GM19025 (cell line): ENCODE data around the gene CEMIP2.
"Not testable (repeated sequence)": the region's sequence is repeated elsewhere in the genome, so short reads cannot be mapped to it uniquely, and the experiment has no call there.

Experiments used
- ATAC-seq: cut with Tn5 transposase; IDR thresholded peaks from one replicate; pipeline ENCODE4 v1.9.1; 2021; ENCODE audit warnings: mild to moderate bottlenecking, low read depth, moderate library complexity; ENCODE audit not compliant: unreplicated experiment

The CEMIP2 gene

GRCh38 chr9:71716138-71716909, 52.0 kb downstream of the CEMIP2 start:
- ATAC-seq: no peak

- ATAC-seq: no peak
Observed at GRCh38 chr9:71710856-71711255, 57.5 kb downstream of the CEMIP2 start.

GRCh38 chr9:71710201-71710600, 58.1 kb downstream of the CEMIP2 start:
- ATAC-seq: no peak

GRCh38 chr9:71709384-71709783, 58.9 kb downstream of the CEMIP2 start:
- ATAC-seq: no peak

GRCh38 chr9:71706176-71706575, 62.1 kb downstream of the CEMIP2 start:
- ATAC-seq: no peak

GRCh38 chr9:71704796-71705195, 63.5 kb downstream of the CEMIP2 start:
- ATAC-seq: no peak

GRCh38 chr9:71703172-71703872, 65.0 kb downstream of the CEMIP2 start:
- ATAC-seq: no peak

- ATAC-seq: no peak
Observed at GRCh38 chr9:71697882-71698281, 70.4 kb downstream of the CEMIP2 start.

- ATAC-seq: no peak
Observed at GRCh38 chr9:71694332-71694731, 74.0 kb downstream of the CEMIP2 start.

GRCh38 chr9:71693607-71694006, 74.7 kb downstream of the CEMIP2 start:
- ATAC-seq: no peak

- no peak for ATAC-seq
Observed at GRCh38 chr9:71692337-71692736, 76.0 kb downstream of the CEMIP2 start.

GRCh38 chr9:71691576-71691975, 76.7 kb downstream of the CEMIP2 start:
- ATAC-seq: not testable (repeated sequence)

- ATAC-seq: no peak
Observed at GRCh38 chr9:71690689-71691435, 77.5 kb downstream of the CEMIP2 start.

GRCh38 chr9:71690063-71690688, 78.1 kb downstream of the CEMIP2 start:
- ATAC-seq: no peak

GRCh38 chr9:71687676-71688075, 80.6 kb downstream of the CEMIP2 start:
- no peak for ATAC-seq

- no peak for ATAC-seq
Observed at GRCh38 chr9:71685988-71686387, 82.3 kb downstream of the CEMIP2 start.

GRCh38 chr9:71685394-71685793, 82.9 kb downstream of the CEMIP2 start:
- ATAC-seq: no peak

GRCh38 chr9:71684566-71684965, 83.7 kb downstream of the CEMIP2 start:
- ATAC-seq: no peak

- no peak for ATAC-seq
Observed at GRCh38 chr9:71683598-71684235, 84.6 kb downstream of the CEMIP2 start.

- ATAC-seq: no peak
Observed at GRCh38 chr9:71681708-71682272, 86.5 kb downstream of the CEMIP2 start.
